ENCODE results near the gene SLC5A12.

The SLC5A12 gene

GRCh38 chr11:26717771-26718170 is 4.1 kb downstream of the SLC5A12 start:
- DNase-seq = no peak

GRCh38 chr11:26715133-26715532 is 6.7 kb downstream of the SLC5A12 start:
- no peak for DNase-seq

- no peak for DNase-seq
Measured at GRCh38 chr11:26712497-26712896, 9.4 kb downstream of the SLC5A12 start.

GRCh38 chr11:26710489-26710888 is 11.4 kb downstream of the SLC5A12 start:
- no peak for DNase-seq

GRCh38 chr11:26708736-26709456 is 13.0 kb downstream of the SLC5A12 start:
- no peak for DNase-seq

DNA sequence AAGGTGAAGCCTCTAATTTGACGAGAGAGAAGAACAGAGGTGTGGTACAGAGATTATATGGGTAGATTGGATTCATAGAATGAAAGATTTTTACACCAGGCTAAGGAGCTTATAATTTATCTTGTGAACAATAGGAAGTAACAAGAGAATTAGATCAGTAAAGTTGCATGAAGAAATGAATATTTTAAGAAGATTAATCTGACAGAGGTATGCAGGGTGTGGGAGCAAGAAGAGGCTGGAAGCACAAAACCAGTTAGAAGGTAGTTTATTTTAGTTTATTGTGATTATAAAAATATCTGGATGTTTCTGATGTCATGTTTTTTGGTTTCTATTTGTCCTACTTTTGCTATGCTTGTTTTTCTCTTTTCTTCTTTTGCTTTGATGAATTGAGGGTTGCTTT is 15.7 kb downstream of the SLC5A12 start:
- no peak for DNase-seq

- DNase-seq = no peak
Measured at GRCh38 chr11:26704249-26704648, 17.6 kb downstream of the SLC5A12 start.

DNA sequence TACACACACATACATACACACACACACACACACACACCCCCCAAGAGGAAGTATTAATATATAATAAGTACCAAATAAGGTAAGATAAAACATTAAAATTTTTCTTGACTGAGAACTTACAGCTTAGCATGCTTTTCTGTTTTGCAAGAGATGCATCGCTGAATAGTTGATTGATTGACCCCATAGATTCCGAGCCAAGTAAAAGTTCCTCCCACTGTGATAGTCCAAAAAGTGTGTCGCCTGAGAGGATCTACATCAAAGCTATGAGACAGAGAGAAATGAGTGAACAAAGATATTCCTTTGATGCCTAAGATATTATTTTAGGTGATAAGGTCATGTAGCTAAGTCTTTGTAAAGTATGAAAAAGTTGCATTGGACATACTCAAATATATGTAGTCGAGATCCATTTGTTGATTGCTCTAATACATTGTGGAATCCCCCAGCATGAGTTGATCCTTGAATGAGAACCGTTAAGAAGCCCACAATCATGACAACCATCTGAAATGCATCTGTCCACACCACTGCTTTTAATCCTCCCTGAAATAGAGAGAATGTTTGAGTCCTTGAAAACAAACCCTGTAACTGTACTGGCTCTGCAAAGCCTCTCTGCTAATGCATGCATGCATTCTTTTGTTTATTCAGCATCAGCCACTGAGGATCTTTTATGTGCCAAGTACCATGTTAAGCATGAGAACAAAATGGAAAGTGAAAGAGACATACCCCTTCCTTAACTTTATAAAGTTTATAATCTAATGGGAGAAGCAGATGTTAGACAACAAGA is 18.3 kb downstream of the SLC5A12 start:
- DNase-seq = no peak

- DNase-seq = no peak
Measured at GRCh38 chr11:26702406-26702805, 19.5 kb downstream of the SLC5A12 start.

- no peak for DNase-seq
Measured at GRCh38 chr11:26700574-26701235, 21.2 kb downstream of the SLC5A12 start.

- no peak for DNase-seq
Measured at GRCh38 chr11:26698224-26698623, 23.6 kb downstream of the SLC5A12 start.

GRCh38 chr11:26696330-26696729 is 25.5 kb downstream of the SLC5A12 start:
- no peak for DNase-seq

GRCh38 chr11:26688701-26689100 is 33.2 kb downstream of the SLC5A12 start:
- DNase-seq = no peak

DNA sequence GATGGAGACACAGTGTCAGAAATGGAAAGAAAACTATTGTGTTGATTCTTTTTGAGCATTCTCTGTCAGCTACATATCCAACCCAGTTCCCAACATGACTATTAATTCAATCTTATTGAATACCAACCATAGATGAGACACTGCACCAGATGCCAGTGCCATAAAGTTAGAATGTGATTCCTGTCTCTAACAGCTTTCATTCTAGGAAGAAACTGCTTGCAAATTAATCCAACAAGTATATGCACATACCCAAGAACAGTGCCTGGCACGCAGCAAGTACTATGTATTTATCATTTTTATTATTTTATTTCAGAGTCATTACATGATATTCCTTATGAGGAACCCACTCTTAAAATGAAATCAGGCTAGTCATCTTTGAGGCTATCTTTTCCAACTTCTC is 34.5 kb downstream of the SLC5A12 start:
- no peak for DNase-seq

DNA sequence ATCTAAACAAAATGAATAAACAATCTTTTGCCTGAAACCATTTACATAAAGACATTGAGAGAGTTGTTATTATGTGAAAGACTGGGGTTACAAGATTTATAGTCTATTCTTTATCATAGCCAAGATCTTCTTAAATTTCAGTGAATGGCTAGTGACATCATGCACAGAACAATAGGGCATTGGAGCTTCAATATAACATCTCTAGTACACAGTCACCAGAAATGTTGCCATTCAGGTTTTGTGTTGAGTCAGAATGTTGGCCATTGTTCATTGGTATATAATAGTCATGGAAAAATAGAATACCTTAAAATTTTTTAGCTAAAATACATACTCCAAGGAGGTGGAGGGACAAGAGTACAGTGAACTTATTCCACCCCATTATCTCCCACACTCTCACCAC is 44.3 kb downstream of the SLC5A12 start:
- DNase-seq = no peak

DNA sequence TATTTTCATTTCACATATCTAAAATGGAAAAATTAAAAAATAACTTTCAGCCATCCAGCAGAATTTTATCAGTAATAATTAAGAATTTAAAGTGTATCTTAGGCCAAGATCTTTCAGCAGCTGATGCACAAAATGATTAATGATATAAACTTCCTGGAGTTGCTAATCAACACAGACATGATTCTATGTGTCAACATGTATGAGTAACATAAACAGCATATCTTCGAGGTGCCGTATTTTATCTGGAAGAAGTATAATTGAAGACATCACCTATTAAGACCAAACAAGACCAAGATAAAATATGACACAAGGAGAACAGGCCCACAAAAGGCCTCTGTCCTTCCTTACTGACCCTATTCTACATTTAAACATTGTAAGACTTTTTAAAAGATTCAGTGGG is 45.2 kb downstream of the SLC5A12 start:
- DNase-seq = no peak

DNA sequence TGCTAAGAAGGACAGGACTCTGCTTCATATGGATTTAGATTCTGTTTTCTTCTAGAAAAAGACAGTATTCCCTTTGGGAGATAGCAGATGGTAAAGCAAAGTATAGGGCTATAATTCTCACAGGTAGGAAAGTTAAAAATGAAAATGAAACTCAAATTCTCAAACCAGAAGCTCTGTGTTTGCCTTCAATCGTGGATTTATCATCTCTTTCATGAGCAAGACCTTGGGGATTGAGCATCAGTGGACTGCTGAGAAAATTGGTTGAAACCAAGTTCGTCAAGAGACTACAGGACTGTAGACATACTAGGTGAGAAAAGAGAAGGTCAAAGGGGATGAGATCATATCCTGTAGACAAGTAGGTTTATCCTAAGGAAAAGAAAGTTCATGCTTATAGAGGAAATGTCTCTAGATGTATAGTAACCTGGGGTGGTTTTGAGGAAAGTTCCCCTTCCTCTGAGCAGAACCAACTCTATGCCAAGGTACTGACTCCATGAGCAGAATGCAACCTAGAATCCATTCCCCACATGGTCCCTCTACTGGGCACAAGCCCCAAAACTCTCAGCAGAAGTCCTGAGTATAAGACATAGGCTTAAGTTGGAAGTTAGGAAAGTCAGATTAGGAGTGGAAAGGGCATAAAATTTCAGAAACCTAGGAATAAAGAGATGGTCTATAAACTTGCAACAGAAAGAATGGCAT is 46.5 kb downstream of the SLC5A12 start:
- no peak for DNase-seq

- DNase-seq = no peak
Measured at GRCh38 chr11:26665946-26666345, 55.9 kb downstream of the SLC5A12 start.

GRCh38 chr11:26665036-26665435 is 56.8 kb downstream of the SLC5A12 start:
- DNase-seq = no peak

DNA sequence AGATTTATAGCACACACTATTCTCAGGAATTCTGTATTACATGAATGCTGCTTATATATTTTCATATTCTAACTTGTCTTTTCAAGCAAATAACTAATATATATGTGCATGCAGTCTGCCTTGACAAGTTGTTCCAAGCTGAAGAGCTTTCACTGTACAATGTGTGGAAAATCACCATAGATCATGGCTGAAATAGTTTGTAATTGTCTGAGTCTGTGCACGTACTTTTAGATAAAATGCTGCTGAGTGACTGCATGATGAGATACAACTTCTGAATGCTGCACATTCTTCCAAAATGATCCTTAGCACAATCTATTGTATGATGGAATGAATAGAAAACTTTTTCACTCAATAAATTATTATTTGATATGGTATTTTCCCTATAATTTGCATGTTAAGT is 58.9 kb downstream of the SLC5A12 start:
- no peak for DNase-seq

GRCh38 chr11:26655287-26655686 is 66.6 kb downstream of the SLC5A12 start:
- DNase-seq = no peak

DNA sequence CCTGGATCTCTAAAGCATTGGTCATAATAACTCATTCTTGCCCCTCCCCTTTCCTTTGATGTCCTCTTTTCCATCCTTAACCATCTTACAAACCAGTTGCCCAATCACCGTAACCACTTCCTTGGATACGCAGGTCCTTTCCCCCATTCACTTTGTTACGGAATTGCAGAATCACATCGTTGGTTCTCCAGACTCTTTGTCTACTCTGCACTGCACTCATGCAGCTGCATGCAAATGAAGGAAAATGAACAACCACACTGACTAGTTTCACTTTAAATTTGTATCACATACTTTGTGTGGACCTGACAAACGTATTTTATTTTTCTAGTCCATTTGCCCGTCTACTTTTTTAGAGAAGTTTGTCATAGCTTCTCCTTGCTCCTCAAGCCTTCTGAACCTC is 69.9 kb downstream of the SLC5A12 start:
- DNase-seq = no peak

DNA sequence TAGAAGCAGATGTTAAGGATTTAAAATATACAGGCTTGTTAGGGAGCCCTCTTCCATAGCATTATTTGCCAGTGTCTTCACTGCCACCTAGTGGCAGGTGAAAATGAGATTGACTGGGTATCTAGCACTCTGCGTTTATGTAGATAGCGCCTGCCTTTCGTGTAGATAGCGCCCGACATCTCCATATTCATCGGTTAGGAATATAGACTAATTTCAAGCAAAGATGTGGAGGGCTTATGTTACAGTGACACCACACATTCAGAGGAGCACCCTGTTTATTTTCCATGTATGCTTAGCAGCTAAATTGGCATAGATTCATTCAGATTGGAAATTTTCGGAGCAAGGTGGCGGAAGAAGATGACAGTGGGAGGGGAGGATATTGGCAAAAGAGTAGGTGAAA is 72.0 kb downstream of the SLC5A12 start:
- DNase-seq = no peak

Measured in stimulated activated CD4-positive, alpha-beta T cell treated with anti-CD3 and anti-CD28 coated beads, Interleukin-4, amount 100 ng/mL, for 4 hours (primary cell).